NK-92 (cell line): ENCODE measurements around the gene TXNRD1.
"Not testable (repeated sequence)": the region's sequence is repeated elsewhere in the genome, so short reads cannot be mapped to it uniquely, and the experiment has no call there.

ENCODE experiments used
- DNase-seq: peaks from one replicate; lab custom pipeline; 2025; ENCODE audit not compliant: unreplicated experiment; lab: John Stamatoyannopoulos, UW

Gene TXNRD1

GRCh38 chr12:104190641-104191176, 24.9 kb upstream of the TXNRD1 start:
- DNase-seq = no peak

- no peak for DNase-seq
Measured at GRCh38 chr12:104197264-104197663, 18.3 kb upstream of the TXNRD1 start.

- DNase-seq = no peak
Measured at GRCh38 chr12:104199964-104200363, 15.6 kb upstream of the TXNRD1 start.

GRCh38 chr12:104201238-104202001, 14.2 kb upstream of the TXNRD1 start:
- DNase-seq = no peak

DNA sequence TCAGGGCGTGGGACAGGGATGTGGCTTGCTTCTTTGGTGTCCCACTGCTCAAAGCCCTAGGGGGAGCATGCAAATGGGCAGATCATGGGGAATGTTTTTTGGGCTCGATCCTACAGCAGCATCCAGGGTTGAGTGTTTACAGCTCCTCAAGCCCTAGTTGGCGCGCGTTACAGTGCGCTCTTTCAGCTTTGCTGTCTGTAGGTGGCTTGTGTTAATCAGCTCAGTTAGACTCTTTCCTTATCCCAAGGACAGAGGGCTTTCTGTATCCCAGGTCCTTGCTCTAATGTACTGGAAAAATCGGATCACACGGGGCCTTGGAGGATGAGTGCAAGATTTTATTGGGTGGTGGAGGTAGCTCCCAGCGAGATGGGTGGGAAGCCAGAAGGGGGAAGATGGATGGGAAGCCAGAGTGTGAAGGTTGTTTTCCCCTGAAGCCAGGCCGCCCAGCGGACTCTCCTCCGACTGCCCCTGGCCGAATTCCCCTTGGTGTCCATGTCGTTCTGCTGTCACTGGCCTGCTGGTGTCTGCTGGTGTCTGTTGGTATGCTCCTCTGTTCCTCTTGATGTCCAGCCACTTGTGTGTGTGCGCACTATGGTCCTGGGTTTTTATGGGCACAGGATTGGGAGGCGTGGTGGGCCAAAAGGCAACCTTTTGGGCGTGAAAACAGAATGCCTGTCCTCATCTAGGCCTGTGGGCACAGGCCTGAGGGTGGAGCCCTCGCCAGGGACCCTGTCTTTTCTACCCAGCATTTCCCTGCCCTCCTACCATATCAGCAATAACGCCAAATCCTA, 10.7 kb upstream of the TXNRD1 start:
- DNase-seq = no peak

GRCh38 chr12:104207416-104208205, 8.0 kb upstream of the TXNRD1 start:
- DNase-seq = no peak

DNA sequence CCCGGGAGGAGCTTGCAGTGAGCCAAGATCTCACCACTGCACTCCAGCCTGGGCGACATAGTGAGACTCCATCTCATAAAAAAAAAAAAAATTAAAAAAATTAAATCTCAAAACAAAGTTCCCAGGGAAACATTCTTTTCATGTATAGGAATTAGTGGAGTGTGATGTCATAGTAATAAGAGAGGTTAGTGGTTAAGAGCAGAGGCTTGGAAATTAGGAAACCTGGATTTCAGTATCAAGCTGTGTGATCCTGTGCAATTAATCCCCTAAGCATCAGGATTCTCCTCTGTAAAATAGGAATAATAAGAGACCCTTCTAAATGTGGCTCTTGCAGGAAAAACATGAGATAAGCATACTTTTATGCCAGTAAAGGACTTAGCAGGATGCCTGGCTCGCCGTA, 3.1 kb upstream of the TXNRD1 start:
- DNase-seq = no peak

- no peak for DNase-seq
Measured at GRCh38 chr12:104213952-104214351, 1.6 kb upstream of the TXNRD1 start.

DNA sequence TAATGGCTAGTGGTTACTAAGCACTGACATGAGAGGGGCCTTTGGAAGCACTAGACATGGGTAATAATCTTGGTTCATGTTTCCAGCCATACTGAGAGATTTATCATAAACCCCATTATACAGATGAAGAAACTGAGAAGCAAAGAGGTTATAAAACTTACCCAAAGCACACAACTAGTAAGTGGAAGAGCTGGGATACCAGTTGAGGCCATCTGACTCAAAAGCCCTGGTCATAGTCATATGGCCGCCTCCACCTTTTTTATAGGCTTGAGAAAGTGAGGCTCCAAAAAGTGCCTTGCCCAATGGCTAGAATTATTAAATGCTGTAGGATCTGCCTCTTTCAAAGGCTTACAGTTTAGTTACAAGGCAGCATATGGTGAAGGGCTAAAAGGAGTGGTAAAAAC, 944 bp downstream of the TXNRD1 start:
- DNase-seq = no peak

DNA sequence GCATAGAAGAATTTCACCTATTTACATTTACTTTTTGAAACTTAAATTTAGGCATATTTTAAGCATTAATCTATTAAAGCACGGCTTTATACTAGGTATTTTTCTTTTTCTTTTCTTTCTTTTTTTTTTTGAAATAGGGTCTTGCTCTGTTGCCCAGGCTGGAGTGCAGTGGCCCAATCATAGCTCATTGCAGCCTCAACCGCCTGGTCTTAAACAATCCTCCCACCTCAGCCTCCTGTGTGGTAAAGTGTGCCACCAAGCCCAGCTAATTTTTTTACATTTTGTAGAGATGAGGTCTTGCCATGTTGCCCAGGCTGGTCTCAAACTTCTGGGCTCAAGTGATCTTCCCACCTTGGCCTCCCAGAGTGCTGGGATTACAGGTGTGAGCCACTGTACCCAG, 2.9 kb downstream of the TXNRD1 start:
- DNase-seq = not testable (repeated sequence)

DNA sequence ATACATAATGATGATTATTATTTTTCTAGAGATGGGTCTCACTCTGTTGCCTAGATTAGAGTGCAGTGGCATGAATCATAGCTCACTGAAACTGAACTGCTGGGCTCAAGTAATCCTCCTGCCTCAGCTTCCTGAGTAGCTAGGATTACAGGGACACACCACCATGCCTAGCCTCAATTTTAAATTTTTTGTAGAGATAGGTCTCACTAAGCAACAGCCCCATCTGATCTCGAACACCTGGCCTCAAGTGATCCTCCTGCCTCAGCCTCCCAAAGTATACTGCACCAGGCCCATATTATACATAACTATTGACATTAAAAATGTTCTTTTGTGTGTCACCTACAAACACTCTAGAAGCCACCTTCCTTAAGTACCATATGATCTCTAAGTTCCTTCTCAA, 3.4 kb downstream of the TXNRD1 start:
- DNase-seq = no peak

DNA sequence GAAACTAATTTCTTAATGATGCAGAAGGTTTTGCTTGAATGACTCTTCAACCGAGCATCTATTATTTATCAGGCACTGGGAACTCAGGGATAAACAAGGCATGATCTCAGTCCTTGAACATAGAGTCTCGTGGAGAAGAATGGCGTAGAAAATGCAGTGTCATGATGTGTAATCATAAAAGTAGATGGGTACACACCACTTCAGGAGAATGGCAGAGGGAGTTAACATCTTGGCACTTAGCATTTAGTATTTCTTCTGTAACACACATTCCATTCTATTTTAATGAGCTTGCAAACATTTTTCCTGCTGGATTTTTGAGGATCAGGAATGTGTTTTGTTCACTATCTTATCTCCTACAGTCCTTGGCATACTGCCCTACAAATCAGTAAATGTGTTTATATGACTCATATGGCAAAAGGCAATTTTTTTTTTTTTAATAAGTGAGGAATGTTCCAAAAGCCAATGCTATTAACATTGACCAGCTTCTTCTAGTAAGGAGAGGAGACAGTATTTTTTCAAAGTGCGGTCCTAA, 3.8 kb downstream of the TXNRD1 start:
- no peak for DNase-seq

DNA sequence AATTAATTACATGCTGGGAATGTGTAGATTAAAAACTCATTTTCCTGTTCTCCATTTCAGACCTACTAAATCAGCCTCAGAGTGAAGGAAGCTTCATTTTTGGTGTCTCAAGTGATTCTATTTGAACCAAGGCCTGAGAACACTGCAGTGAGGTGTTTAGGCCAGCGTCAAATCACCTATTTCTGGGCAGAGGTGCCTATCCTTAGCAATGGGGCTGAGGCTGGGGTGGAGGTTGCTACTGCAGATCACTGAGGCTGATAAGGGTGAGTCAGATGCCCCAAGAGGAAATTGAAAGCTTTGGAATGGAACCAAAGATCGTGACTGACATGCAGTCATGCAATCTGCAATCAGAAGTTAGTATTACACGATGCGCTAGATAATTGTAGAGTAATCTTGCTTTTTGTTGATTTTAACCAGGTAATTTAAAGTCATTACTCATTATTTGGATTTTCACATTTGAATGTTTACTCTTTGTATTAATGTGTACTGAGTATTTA, 4.4 kb downstream of the TXNRD1 start:
- no peak for DNase-seq

DNA sequence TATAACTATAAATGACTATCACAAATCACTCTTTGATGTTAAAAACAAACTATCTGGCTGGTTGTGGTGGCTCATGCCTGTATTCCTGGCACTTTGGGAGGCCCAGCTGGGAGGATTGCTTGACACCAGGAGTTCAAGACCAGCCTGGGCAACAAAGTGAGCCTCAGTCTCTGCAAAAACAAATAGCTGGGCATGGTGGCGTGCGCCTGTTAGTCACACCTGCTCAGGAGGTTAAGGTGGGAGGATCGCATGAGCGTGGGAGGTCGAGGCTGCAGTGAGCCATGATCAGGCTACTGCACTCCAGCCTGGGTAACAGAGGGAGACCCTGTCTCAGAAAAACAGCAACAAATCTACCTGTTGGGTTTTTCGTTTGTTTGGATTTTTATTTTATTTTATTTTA, 5.4 kb downstream of the TXNRD1 start:
- DNase-seq = no peak

GRCh38 chr12:104222976-104223375, 7.4 kb downstream of the TXNRD1 start:
- DNase-seq = no peak

DNA sequence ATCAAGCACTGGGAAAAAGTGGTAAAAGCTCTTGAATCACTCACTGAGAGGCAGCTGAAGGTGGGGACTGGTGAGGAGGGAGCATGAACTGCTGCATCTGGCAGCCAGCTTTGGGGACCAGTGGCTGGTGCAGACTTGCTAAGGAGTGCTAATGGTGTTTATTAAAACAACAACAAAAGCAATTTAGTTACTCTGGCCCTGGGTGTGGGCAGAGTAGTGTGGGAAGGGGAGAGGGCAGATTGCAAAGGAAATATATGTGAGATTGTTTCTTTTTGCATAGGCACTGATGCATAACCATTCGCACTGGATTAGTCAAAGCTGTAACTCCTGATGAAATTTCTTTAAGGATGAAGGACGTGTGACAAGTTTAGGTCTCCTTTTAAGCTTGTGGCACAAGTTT, 8.1 kb downstream of the TXNRD1 start:
- DNase-seq = no peak

GRCh38 chr12:104226672-104227071, 11.1 kb downstream of the TXNRD1 start:
- DNase-seq = no peak

DNA sequence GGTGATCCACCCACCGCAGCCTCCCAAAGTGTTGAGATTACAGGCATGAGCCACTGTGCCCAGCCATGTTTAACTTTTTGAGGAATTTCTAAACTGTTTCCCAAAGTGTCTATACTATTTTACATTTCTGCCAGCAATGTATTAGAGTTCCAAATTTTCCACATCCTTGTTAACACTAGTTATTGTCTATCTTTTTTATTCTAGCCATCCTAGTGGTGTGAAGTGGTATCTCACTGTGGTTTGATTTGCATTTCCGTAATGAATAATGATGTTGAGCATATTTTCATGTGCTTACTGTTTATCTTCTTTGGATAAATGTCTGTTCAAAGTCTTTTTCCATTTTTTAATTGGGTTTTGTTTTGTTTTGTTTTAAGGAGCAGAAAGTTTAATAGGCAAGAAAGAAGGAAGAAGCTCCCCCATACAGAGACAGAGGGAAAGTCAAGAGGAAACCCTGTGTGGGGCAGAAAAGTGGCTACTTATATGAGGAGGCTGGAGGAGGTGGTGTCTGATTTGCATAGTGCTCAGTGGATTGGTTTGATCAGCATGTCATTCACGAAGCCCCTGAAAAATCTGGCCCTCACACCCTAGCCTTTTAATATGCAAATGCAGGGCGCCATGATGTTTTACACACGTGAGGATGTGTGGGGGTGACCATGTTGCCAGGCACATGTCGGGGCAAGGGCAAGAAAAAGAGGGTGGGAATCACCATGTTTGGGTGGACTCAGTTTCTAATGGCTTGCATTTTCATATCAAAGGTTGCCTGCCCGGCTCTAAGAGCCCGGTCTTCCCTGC, 14.9 kb downstream of the TXNRD1 start:
- no peak for DNase-seq

DNA sequence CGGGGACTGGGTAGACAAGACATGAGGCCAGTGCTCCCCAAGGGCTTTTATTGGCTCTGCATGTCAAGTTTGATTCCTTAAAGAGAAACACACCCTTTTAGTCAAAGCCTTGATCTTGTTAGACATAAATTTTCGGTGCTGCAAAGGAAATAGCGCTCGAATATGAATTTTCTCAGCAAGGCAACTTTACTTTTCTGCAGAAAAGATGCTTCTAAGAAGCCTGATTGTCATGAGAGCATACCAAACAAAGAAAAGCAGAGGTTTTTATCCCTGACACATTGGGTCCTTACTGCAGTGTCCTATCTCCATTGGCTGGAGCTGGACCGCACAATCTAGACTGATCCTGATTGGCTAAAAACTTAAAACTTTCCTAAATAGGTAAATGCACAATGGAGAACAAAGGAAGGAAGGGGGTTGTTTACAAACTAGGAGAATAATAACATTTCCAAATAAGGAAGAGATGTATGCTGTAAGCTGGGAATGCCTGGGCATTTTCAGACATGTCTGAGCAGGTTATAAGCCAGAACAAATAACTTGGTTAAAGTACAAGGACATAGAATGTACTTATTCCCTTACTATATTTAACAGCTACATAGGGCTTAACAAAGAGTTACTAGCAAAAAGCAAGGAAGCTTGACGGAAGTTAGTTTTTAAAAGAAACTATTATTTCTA, 17.2 kb downstream of the TXNRD1 start:
- DNase-seq = no peak
